ENCODE results near the gene RABL6. TPM values are rescaled to one million over a fixed set of nuclear protein-coding genes. Genes with fewer than 3 reads are reported as not detected.

Gene RABL6
- total RNA-seq, 4 donors from 2014 or later, result 54.9 to 70.7 (median 61.5) TPM

DNA sequence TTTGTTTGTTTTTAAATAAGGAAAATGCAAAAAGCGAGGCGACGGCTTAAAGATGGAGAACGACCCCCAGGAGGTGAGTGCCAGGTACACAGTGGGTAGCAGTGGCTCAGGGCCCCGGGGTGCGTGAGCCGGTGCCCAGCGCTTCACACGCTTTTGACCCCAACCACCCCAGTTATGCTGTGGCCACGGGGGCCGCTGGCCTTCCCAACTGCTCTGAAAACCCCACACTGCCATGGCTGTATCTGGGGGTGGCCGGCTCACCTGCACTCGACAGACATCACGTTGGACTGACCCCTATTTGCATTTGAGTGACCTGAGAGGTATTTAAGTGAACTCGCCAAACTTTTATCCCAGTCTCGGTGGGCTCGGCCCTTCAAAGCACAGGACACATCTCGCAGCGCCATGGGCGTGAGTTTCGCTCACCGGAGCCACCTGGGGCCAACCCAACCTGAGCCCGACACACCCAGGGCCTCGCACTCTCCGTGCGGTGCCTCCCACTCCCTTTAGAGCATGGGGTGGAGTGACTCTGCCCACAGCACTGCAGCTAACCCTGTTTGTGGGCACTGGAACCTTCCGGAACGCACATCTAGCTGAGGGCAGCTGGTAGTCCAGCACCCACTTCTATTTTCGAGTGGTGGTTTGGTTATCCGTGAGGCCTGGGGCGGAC is 20.9 kb downstream of the RABL6 start:
- no peaks in the 10 kb centered on the region for H3K4me1 ChIP-seq
- no peaks in the 10 kb centered on the region for H3K9me3 ChIP-seq
- TF ChIP-seq CTCF (IDR thresholded peaks at IDR 0.05) (no peak), POLR2A (IDR thresholded peaks at IDR 0.05) (no peak)
- DNase-seq, result no peak
- WGBS, 2 donors, result 93% methylated on average over 7 to 17 of the region's 31 CpGs
- no peak overlapping the region for H3K27ac ChIP-seq
- H3K27me3 ChIP-seq, result no peaks in the 10 kb centered on the region
- intact Hi-C loops (cut with DNase I), result no loop called here
- no peak overlapping the region for H3K4me3 ChIP-seq
- peaks cover 26 to 100% (median 62%) of the 10 kb centered on the region in 3 donors for H3K36me3 ChIP-seq

- no peaks in the 10 kb centered on the region for H3K27me3 ChIP-seq
- no peak overlapping the region for H3K4me3 ChIP-seq
- H3K27ac ChIP-seq, result no peak overlapping the region
- TF ChIP-seq POLR2A (IDR thresholded peaks at IDR 0.05) (no peak), CTCF (IDR thresholded peaks at IDR 0.05) (no peak)
- DNase-seq, result no peak
- H3K9me3 ChIP-seq, result no peaks in the 10 kb centered on the region
- intact Hi-C loops (cut with DNase I), result no loop called here
- WGBS, 2 donors, result 89% methylated on average over 12 of the region's 14 CpGs; no CpG with 5 or more reads in 1 of the 2 donors
- no peaks in the 10 kb centered on the region for H3K4me1 ChIP-seq
- H3K36me3 ChIP-seq, result peaks cover 26 to 100% (median 62%) of the 10 kb centered on the region in 3 donors
Measured at GRCh38 chr9:136829412-136829811, 21.7 kb downstream of the RABL6 start.

GRCh38 chr9:136829981-136830885 is 22.5 kb downstream of the RABL6 start:
- Histone ChIP-seq H3K27me3 (no peaks in the 10 kb centered on the region), H3K9me3 (no peaks in the 10 kb centered on the region), H3K4me3 (no peak overlapping the region), H3K27ac (no peak overlapping the region), H3K36me3 (peaks cover 26 to 99% (median 54%) of the 10 kb centered on the region in 3 donors), H3K4me1 (no peaks in the 10 kb centered on the region)
- TF ChIP-seq CTCF (IDR thresholded peaks at IDR 0.05) (no peak), POLR2A (IDR thresholded peaks at IDR 0.05) (no peak)
- intact Hi-C loops (cut with DNase I), result no loop called here
- 40 to 85% methylated on average over 1 to 4 of the region's 41 CpGs for WGBS, 2 donors
- DNase-seq, result no peak

DNA sequence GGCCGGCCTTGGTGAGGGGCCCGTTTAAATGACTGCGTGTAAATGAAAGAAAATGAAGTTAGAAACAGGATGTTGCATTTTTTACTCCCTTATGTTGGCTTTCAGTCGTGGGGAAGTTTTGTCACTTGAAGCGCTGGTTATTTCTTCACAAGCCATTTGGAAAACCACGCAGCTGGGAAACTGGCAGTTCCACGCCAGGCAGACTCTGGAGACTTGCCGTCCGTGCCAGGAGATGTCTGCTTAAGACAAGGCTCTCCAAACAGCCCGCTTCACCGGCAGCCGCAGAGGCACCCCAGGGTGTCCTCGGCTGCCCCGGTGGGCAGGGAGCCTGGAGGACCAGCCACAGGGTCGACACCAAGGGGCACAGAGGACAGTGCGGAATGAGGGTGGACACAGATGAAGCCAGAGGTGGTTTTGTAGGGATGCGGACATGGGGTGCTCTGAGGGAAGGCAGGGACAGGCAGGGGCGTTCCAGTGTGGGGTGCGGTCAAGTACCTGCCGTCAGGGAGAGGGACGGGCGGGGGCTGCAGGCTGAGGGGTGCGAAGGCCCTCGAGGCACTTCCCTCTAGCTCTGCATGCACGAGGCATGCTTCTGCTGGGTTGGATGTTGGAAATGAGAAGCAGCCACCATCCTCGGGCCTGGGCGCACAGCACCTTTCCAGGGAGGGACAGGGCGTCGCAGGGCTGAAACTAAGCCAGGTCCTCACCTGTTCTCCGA is 23.4 kb downstream of the RABL6 start:
- TF ChIP-seq POLR2A (IDR thresholded peaks at IDR 0.05) (no peak), CTCF (IDR thresholded peaks at IDR 0.05) (no peak)
- intact Hi-C loops (cut with DNase I), result no loop called here
- no peak for DNase-seq
- Histone ChIP-seq H3K36me3 (peaks cover 31 to 99% (median 46%) of the 10 kb centered on the region in 3 donors), H3K4me3 (no peak overlapping the region), H3K4me1 (no peaks in the 10 kb centered on the region), H3K9me3 (no peaks in the 10 kb centered on the region), H3K27me3 (no peaks in the 10 kb centered on the region), H3K27ac (no peak overlapping the region)
- 88 to 89% methylated on average over 22 of the region's 30 CpGs for WGBS, 2 donors

Measured in esophagus squamous epithelium (tissue), 5 donors.